Activated CD8-positive, alpha-beta memory T cell treated with anti-CD3 and anti-CD28 coated beads for 1 hour (primary cell): Measurements from ENCODE around the gene NCAM1.
"Not testable (repeated sequence)": the region's sequence is repeated elsewhere in the genome, so short reads cannot be mapped to it uniquely, and the experiment has no call there.

Experiments used
- DNase-seq, 2 donors: peaks; one replicate each; pipeline ENCODE4 v3.0.0-alpha.2; 2020; ENCODE audit warnings: low read depth in 1 of 2; ENCODE audit errors: extremely low read depth in 1 of 2

NCAM1 gene

GRCh38 chr11:113018913-113019312 is 57.7 kb downstream of the NCAM1 start:
- no peak for DNase-seq

- DNase-seq = no peak
Measured at GRCh38 chr11:113019711-113020110, 58.5 kb downstream of the NCAM1 start.

GRCh38 chr11:113021111-113021510 is 59.9 kb downstream of the NCAM1 start:
- no peak for DNase-seq

GRCh38 chr11:113022262-113022661 is 61.0 kb downstream of the NCAM1 start:
- no peak for DNase-seq

- no peak for DNase-seq
Measured at GRCh38 chr11:113023228-113023627, 62.0 kb downstream of the NCAM1 start.

- no peak for DNase-seq
Measured at GRCh38 chr11:113023986-113024385, 62.8 kb downstream of the NCAM1 start.

GRCh38 chr11:113026778-113027177 is 65.6 kb downstream of the NCAM1 start:
- DNase-seq = no peak

GRCh38 chr11:113034576-113034975 is 73.4 kb downstream of the NCAM1 start:
- no peak for DNase-seq

GRCh38 chr11:113035708-113036107 is 74.5 kb downstream of the NCAM1 start:
- DNase-seq = no peak

- DNase-seq = no peak
Measured at GRCh38 chr11:113043698-113044097, 82.5 kb downstream of the NCAM1 start.

GRCh38 chr11:113045146-113045545 is 83.9 kb downstream of the NCAM1 start:
- DNase-seq = no peak

GRCh38 chr11:113046866-113047265 is 85.6 kb downstream of the NCAM1 start:
- DNase-seq = no peak

- DNase-seq = no peak
Measured at GRCh38 chr11:113048820-113049768, 87.9 kb downstream of the NCAM1 start.

GRCh38 chr11:113053042-113053441 is 91.8 kb downstream of the NCAM1 start:
- not testable (repeated sequence) for DNase-seq

- DNase-seq = no peak
Measured at GRCh38 chr11:113057038-113057437, 95.8 kb downstream of the NCAM1 start.

GRCh38 chr11:113059548-113059947 is 98.3 kb downstream of the NCAM1 start:
- no peak for DNase-seq

- DNase-seq = no peak
Measured at GRCh38 chr11:113065330-113065729, 104.1 kb downstream of the NCAM1 start.

- no peak for DNase-seq
Measured at GRCh38 chr11:113072237-113072858, 111.1 kb downstream of the NCAM1 start.

GRCh38 chr11:113073290-113073953 is 112.2 kb downstream of the NCAM1 start:
- DNase-seq = no peak

- no peak for DNase-seq
Measured at GRCh38 chr11:113075586-113076095, 114.4 kb downstream of the NCAM1 start.

GRCh38 chr11:113077379-113077778 is 116.2 kb downstream of the NCAM1 start:
- DNase-seq = no peak
